Activated naive CD4-positive, alpha-beta T cell treated with anti-CD3 and anti-CD28 coated beads, Interleukin-2, amount 50 U/mL, for 24 hours (primary cell): ENCODE measurements around the gene SERPINA6.
"Not testable (repeated sequence)": the region's sequence is repeated elsewhere in the genome, so short reads cannot be mapped to it uniquely, and the experiment has no call there.

Experiments
- H3K27ac Mint-ChIP-seq: one replicate; pipeline ENCODE4 v1.8.0; 2021; ENCODE audit warnings: mild to moderate bottlenecking, mixed read lengths
- H3K27me3 Mint-ChIP-seq: one replicate; pipeline ENCODE4 v1.8.0; 2021; ENCODE audit warnings: mixed read lengths
- H3K36me3 Mint-ChIP-seq: one replicate; pipeline ENCODE4 v1.8.0; 2021; ENCODE audit warnings: mixed read lengths
- H3K4me1 Mint-ChIP-seq: one replicate; pipeline ENCODE4 v1.8.0; 2021; ENCODE audit warnings: mixed read lengths
- H3K4me3 Mint-ChIP-seq: one replicate; pipeline ENCODE4 v1.8.0; 2021; ENCODE audit warnings: mild to moderate bottlenecking, mixed read lengths
- H3K9me3 Mint-ChIP-seq: one replicate; pipeline ENCODE4 v1.8.0; 2021; ENCODE audit warnings: mixed read lengths

SERPINA6 gene

GRCh38 chr14:94360945-94361565, 37.9 kb upstream of the SERPINA6 start:
- Mint-ChIP-seq H3K4me1 (no peaks in the 10 kb centered on the region), H3K27ac (no peak overlapping the region), H3K4me3 (no peak overlapping the region), H3K9me3 (no peaks in the 10 kb centered on the region), H3K27me3 (peaks cover 7% of the 10 kb centered on the region), H3K36me3 (no peaks in the 10 kb centered on the region)

GRCh38 chr14:94357166-94357565, 34.0 kb upstream of the SERPINA6 start:
- Mint-ChIP-seq H3K9me3 (no peaks in the 10 kb centered on the region), H3K27ac (no peak overlapping the region), H3K4me3 (no peak overlapping the region), H3K4me1 (no peaks in the 10 kb centered on the region), H3K36me3 (no peaks in the 10 kb centered on the region), H3K27me3 (peaks cover 7% of the 10 kb centered on the region)

- no peak overlapping the region for H3K27ac Mint-ChIP-seq
- H3K36me3 Mint-ChIP-seq = no peaks in the 10 kb centered on the region
- H3K4me3 Mint-ChIP-seq = no peak overlapping the region
Measured at GRCh38 chr14:94356379-94357056, 33.4 kb upstream of the SERPINA6 start.

GRCh38 chr14:94355191-94355794, 32.2 kb upstream of the SERPINA6 start:
- peaks cover 10% of the 10 kb centered on the region for H3K27me3 Mint-ChIP-seq
- H3K4me1 Mint-ChIP-seq = no peaks in the 10 kb centered on the region
- no peaks in the 10 kb centered on the region for H3K9me3 Mint-ChIP-seq
- H3K4me3 Mint-ChIP-seq = no peak overlapping the region
- no peak overlapping the region for H3K27ac Mint-ChIP-seq
- no peaks in the 10 kb centered on the region for H3K36me3 Mint-ChIP-seq

More at GRCh38 chr14:94356379-94357056, 33.4 kb upstream of the SERPINA6 start:
- Mint-ChIP-seq H3K4me1 (no peaks in the 10 kb centered on the region), H3K9me3 (no peaks in the 10 kb centered on the region), H3K27me3 (peaks cover 7% of the 10 kb centered on the region)

- no peaks in the 10 kb centered on the region for H3K4me1 Mint-ChIP-seq
- peaks cover 9% of the 10 kb centered on the region for H3K27me3 Mint-ChIP-seq
Measured at GRCh38 chr14:94354638-94355185, 31.6 kb upstream of the SERPINA6 start.

GRCh38 chr14:94354190-94354589, 31.1 kb upstream of the SERPINA6 start:
- not testable (repeated sequence) for H3K27me3 Mint-ChIP-seq, H3K36me3 Mint-ChIP-seq, H3K4me3 Mint-ChIP-seq, H3K9me3 Mint-ChIP-seq, H3K4me1 Mint-ChIP-seq, H3K27ac Mint-ChIP-seq

More at GRCh38 chr14:94354638-94355185, 31.6 kb upstream of the SERPINA6 start:
- Mint-ChIP-seq H3K9me3 (no peaks in the 10 kb centered on the region), H3K36me3 (no peaks in the 10 kb centered on the region), H3K4me3 (no peak overlapping the region), H3K27ac (no peak overlapping the region)

GRCh38 chr14:94349276-94349675, 26.1 kb upstream of the SERPINA6 start:
- Mint-ChIP-seq H3K36me3 (no peaks in the 10 kb centered on the region), H3K4me3 (no peak overlapping the region), H3K27ac (no peak overlapping the region), H3K4me1 (no peaks in the 10 kb centered on the region), H3K9me3 (no peaks in the 10 kb centered on the region), H3K27me3 (peaks cover 4% of the 10 kb centered on the region)

- no peaks in the 10 kb centered on the region for H3K9me3 Mint-ChIP-seq
- H3K27ac Mint-ChIP-seq = no peak overlapping the region
Measured at GRCh38 chr14:94348836-94349235, 25.7 kb upstream of the SERPINA6 start.

GRCh38 chr14:94346841-94347240, 23.7 kb upstream of the SERPINA6 start:
- Mint-ChIP-seq H3K9me3 (no peaks in the 10 kb centered on the region), H3K4me3 (no peak overlapping the region), H3K27me3 (peaks cover 7% of the 10 kb centered on the region), H3K36me3 (no peaks in the 10 kb centered on the region), H3K4me1 (no peaks in the 10 kb centered on the region), H3K27ac (no peak overlapping the region)

More at GRCh38 chr14:94348836-94349235, 25.7 kb upstream of the SERPINA6 start:
- Mint-ChIP-seq H3K36me3 (no peaks in the 10 kb centered on the region), H3K4me1 (no peaks in the 10 kb centered on the region), H3K27me3 (peaks cover 4% of the 10 kb centered on the region), H3K4me3 (no peak overlapping the region)

- not testable (repeated sequence) for H3K36me3 Mint-ChIP-seq, H3K4me3 Mint-ChIP-seq, H3K4me1 Mint-ChIP-seq, H3K27ac Mint-ChIP-seq, H3K9me3 Mint-ChIP-seq
- H3K27me3 Mint-ChIP-seq = peaks cover 11% of the 10 kb centered on the region
Measured at GRCh38 chr14:94346065-94346786, 23.1 kb upstream of the SERPINA6 start.

GRCh38 chr14:94345344-94346064, 22.4 kb upstream of the SERPINA6 start:
- Mint-ChIP-seq H3K27ac (no peak overlapping the region), H3K36me3 (no peaks in the 10 kb centered on the region), H3K9me3 (no peaks in the 10 kb centered on the region), H3K4me3 (no peak overlapping the region), H3K27me3 (peaks cover 15% of the 10 kb centered on the region), H3K4me1 (no peaks in the 10 kb centered on the region)

- H3K27ac Mint-ChIP-seq = no peak overlapping the region
- H3K4me3 Mint-ChIP-seq = no peak overlapping the region
- no peaks in the 10 kb centered on the region for H3K36me3 Mint-ChIP-seq
- H3K27me3 Mint-ChIP-seq = peaks cover 14% of the 10 kb centered on the region
- H3K4me1 Mint-ChIP-seq = no peaks in the 10 kb centered on the region
- H3K9me3 Mint-ChIP-seq = no peaks in the 10 kb centered on the region
Measured at GRCh38 chr14:94344389-94344788, 21.3 kb upstream of the SERPINA6 start.

GRCh38 chr14:94343238-94344005, 20.3 kb upstream of the SERPINA6 start:
- Mint-ChIP-seq H3K27me3 (peaks cover 14% of the 10 kb centered on the region), H3K27ac (no peak overlapping the region), H3K4me1 (no peaks in the 10 kb centered on the region), H3K36me3 (no peaks in the 10 kb centered on the region), H3K4me3 (no peak overlapping the region), H3K9me3 (no peaks in the 10 kb centered on the region)

GRCh38 chr14:94342334-94342934, 19.3 kb upstream of the SERPINA6 start:
- Mint-ChIP-seq H3K27ac (no peak overlapping the region), H3K36me3 (no peaks in the 10 kb centered on the region), H3K9me3 (no peaks in the 10 kb centered on the region), H3K4me3 (no peak overlapping the region), H3K27me3 (peaks cover 15% of the 10 kb centered on the region), H3K4me1 (no peaks in the 10 kb centered on the region)
